Prostate gland (tissue), 2 donors: ENCODE data around the gene MFAP3L. TPM values are rescaled to one million over a fixed set of nuclear protein-coding genes. Genes with fewer than 3 reads are reported as not detected.

Experiments used
- DNase-seq: peaks from one replicate; pipeline ENCODE4 v3.0.0-alpha.2; 2019; ENCODE audit warnings: low spot score
- H3K27ac ChIP-seq, 2 donors: fragments of 200-600 bp; sonication (generic); 2 replicates each; pipeline ENCODE4 v1.5.1; 2017 to 2019
- H3K27me3 ChIP-seq: fragments of 200-600 bp; sonication (generic); replicated peaks from 2 replicates; pipeline ENCODE4 v1.5.1; 2019; ENCODE audit not compliant: insufficient read depth
- H3K36me3 ChIP-seq, 2 donors: fragments of 200-600 bp; sonication (generic); 1 replicate in 1 of 2; 2 replicates in 1 of 2; pipeline versions ENCODE4 v1.5.1 to v1.8.1; 2017 to 2019
- H3K4me1 ChIP-seq: fragments of 200-600 bp; sonication (generic); replicated peaks from 2 replicates; pipeline ENCODE4 v1.5.1; 2019
- H3K4me3 ChIP-seq, 2 donors: fragments of 200-600 bp; sonication (generic); 2 replicates each; pipeline ENCODE4 v1.5.1; 2017 to 2019
- H3K9me3 ChIP-seq: fragments of 200-600 bp; sonication (generic); 2 replicates; pipeline ENCODE4 v1.5.1; 2017
- POLR2A ChIP-seq: fragments of 450-650 bp; IDR thresholded peaks from one replicate; pipeline ENCODE4 v1.6.1; 2016; ENCODE audit warnings: antibody characterized with exemption, mild to moderate bottlenecking
- POLR2AphosphoS5 ChIP-seq: sonication (generic); formaldehyde crosslinking; IDR thresholded peaks from one replicate; pipeline ENCODE4 v1.6.1; 2017; ENCODE audit warnings: antibody characterized with exemption
- WGBS: methylation state at CpG from one replicate; pipeline ENCODE4 v1.1.5; 2018; 5-methylcytosine and 5-hydroxymethylcytosine counted together
- intact Hi-C: fragments of 100-400 bp; cut with DNase I; formaldehyde crosslinking; loops from one replicate; pipeline ENCODE4 v1.14.2; 2022
- total RNA-seq, 2 donors: library from RNA; depleted of rRNA; stranded (reverse); fragments of >200 nt; gene quantifications; one replicate each; pipeline ENCODE4 v1.1.0, GENCODE V29; 2016
- TF ChIP-seq, protein P1 (sequence below), 4 experiments: fragments of 200-600 bp in 2 of 4; fragments of 450-650 bp in 2 of 4; sonication (generic) in 2 of 4; IDR thresholded peaks; 1 replicate in 3 of 4; 2 replicates in 1 of 4; pipeline ENCODE4 v1.5.1; 2016 to 2019; ENCODE audit warnings: antibody characterized with exemption in 4 of 4, mild to moderate bottlenecking in 2 of 4, moderate library complexity in 2 of 4

Gene MFAP3L
- total RNA-seq, 2 donors from 2014 or later: 10.0 to 32.2 TPM

- no peak for TF ChIP-seq POLR2AphosphoS5
- TF ChIP-seq, protein P1, sequence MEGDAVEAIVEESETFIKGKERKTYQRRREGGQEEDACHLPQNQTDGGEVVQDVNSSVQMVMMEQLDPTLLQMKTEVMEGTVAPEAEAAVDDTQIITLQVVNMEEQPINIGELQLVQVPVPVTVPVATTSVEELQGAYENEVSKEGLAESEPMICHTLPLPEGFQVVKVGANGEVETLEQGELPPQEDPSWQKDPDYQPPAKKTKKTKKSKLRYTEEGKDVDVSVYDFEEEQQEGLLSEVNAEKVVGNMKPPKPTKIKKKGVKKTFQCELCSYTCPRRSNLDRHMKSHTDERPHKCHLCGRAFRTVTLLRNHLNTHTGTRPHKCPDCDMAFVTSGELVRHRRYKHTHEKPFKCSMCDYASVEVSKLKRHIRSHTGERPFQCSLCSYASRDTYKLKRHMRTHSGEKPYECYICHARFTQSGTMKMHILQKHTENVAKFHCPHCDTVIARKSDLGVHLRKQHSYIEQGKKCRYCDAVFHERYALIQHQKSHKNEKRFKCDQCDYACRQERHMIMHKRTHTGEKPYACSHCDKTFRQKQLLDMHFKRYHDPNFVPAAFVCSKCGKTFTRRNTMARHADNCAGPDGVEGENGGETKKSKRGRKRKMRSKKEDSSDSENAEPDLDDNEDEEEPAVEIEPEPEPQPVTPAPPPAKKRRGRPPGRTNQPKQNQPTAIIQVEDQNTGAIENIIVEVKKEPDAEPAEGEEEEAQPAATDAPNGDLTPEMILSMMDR (IDR thresholded peaks at IDR 0.05): no peak
- TF ChIP-seq POLR2A: no peak
- intact Hi-C loops: no loop called here
- Histone ChIP-seq H3K27me3 (no peaks in the 10 kb centered on the region), H3K4me3 (no peak overlapping the region), H3K4me1 (no peaks in the 10 kb centered on the region), H3K27ac (no peak overlapping the region), H3K36me3 (no peaks in the 10 kb centered on the region), H3K9me3 (no peaks in the 10 kb centered on the region)
- DNase-seq: no peak
- 92% methylated on average over 1 of the region's 1 CpG for WGBS
Observed at GRCh38 chr4:170037481-170037880, 11.3 kb upstream of the MFAP3L start.

GRCh38 chr4:170035845-170036244, 9.7 kb upstream of the MFAP3L start:
- no peaks in the 10 kb centered on the region for H3K27me3 ChIP-seq
- no peak overlapping the region for H3K4me3 ChIP-seq
- no peak for DNase-seq
- no peaks in the 10 kb centered on the region for H3K9me3 ChIP-seq
- no peaks in the 10 kb centered on the region for H3K36me3 ChIP-seq
- TF ChIP-seq, protein P1 (IDR thresholded peaks at IDR 0.05): no peak
- no peak for TF ChIP-seq POLR2A
- no peak for TF ChIP-seq POLR2AphosphoS5
- WGBS: 80% methylated on average over 3 of the region's 3 CpGs
- H3K27ac ChIP-seq: no peak overlapping the region
- intact Hi-C loops: no loop called here
- no peaks in the 10 kb centered on the region for H3K4me1 ChIP-seq

DNA sequence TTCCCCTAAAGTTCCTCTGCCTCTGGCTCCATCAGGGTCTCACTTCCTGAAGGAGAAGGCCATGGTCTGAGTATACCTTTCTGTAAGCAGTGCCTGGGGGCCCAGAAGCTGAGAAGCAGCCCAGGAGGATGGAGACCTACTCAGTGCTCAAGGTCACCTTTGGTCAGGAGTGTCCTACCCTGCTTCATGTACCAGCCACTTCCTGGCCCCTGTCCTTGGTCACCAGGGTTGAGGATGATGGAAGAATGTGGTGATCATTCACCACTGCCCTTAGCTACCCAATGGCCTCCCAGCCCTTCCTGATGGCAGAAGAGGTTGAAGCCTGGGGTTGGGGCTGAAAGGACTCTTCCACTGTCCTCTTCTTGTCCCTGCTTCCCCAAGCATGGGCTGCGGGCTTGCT, 9.0 kb upstream of the MFAP3L start:
- TF ChIP-seq, protein P1 (IDR thresholded peaks at IDR 0.05): no peak
- TF ChIP-seq POLR2A (no peak), POLR2AphosphoS5 (no peak)
- Histone ChIP-seq H3K9me3 (no peaks in the 10 kb centered on the region), H3K4me3 (no peak overlapping the region), H3K27me3 (no peaks in the 10 kb centered on the region), H3K36me3 (no peaks in the 10 kb centered on the region), H3K4me1 (no peaks in the 10 kb centered on the region), H3K27ac (no peak overlapping the region)
- 36% methylated on average over 1 of the region's 1 CpG for WGBS
- DNase-seq: no peak
- intact Hi-C loops: no loop called here

- TF ChIP-seq POLR2AphosphoS5: no peak
- TF ChIP-seq, protein P1 (IDR thresholded peaks at IDR 0.05): no peak
- no peak for TF ChIP-seq POLR2A
- no peak for DNase-seq
- 91% methylated on average over 2 of the region's 2 CpGs for whole genome bisulfite sequencing
Observed at GRCh38 chr4:170033999-170034398, 7.8 kb upstream of the MFAP3L start.

GRCh38 chr4:170030121-170030520, 3.9 kb upstream of the MFAP3L start:
- Histone ChIP-seq H3K4me3 (no peak overlapping the region), H3K4me1 (no peaks in the 10 kb centered on the region), H3K9me3 (no peaks in the 10 kb centered on the region), H3K27me3 (no peaks in the 10 kb centered on the region), H3K36me3 (no peaks in the 10 kb centered on the region), H3K27ac (no peak overlapping the region)
- intact Hi-C loops: no loop called here
- no peak for TF ChIP-seq POLR2A
- TF ChIP-seq, protein P1 (IDR thresholded peaks at IDR 0.05): no peak
- no peak for TF ChIP-seq POLR2AphosphoS5
- no peak for DNase-seq
- 17% methylated on average over 1 of the region's 1 CpG for WGBS

More at GRCh38 chr4:170033999-170034398, 7.8 kb upstream of the MFAP3L start:
- intact Hi-C loops: no loop called here
- Histone ChIP-seq H3K9me3 (no peaks in the 10 kb centered on the region), H3K4me1 (no peaks in the 10 kb centered on the region), H3K36me3 (no peaks in the 10 kb centered on the region), H3K27me3 (no peaks in the 10 kb centered on the region), H3K27ac (no peak overlapping the region), H3K4me3 (no peak overlapping the region)
